T-helper 9 cell (primary cell): ENCODE measurements around the gene GRM7.

Experiments used
- DNase-seq: peaks from one replicate; pipeline ENCODE4 v3.0.0-alpha.2; 2020

GRM7 gene

GRCh38 chr3:7512048-7512447, 651.1 kb downstream of the GRM7 start:
- DNase-seq = no peak

DNA sequence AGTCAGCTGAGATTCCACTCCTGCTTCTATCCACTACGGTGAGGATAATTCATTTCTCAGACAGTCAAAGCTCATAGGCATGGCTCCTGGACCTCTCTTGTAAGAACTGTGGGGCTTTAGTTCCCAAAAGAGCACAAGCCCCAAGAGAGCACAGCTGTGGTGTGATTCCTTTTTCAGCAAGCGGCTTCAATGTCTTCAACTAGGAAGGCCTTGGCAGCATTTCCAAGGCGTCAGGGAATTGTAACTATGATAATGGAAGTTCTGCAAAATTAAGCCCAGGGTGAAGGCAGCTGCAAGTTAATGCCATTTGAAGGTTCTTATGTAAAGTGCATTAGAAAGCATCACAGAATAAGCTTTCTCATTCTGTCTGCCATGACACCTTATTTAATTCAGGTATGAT, 657.1 kb downstream of the GRM7 start:
- no peak for DNase-seq

DNA sequence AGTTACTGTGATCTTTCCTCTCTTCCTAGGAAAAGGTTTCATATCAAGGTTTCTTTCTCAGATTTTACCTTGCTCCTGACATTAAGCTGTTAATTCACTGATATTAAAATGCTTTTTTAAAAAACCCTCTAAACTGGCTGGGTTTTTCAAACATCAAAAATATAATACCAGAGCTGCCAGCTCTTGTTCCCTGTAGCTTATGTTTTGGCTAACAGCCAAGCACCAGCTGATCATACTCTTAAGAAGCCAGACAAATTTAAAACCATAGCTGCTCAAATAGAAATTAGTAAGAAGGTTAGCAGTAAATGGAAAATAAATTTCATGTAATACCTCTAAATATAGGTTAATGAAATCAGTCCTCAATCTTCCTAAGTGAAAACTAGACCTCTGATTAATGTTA, 657.5 kb downstream of the GRM7 start:
- no peak for DNase-seq

DNA sequence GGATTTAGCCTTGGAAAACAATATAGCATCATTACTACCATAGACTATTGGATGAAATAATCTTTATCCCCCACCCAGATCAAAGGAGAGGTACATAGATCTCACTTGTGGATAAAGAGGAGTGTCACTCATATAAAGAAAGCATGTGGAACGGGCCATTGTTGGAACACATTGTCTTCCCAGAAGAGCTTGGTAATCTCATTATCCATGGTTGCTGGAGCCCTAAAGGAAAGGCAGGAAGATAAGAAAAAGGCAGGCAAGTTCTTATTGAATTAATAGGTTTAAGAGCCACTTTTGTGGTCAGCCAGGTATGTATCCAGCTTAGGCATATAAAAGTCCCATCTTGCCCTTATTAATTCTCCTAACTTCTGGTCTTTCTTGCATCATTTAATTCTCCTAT, 659.1 kb downstream of the GRM7 start:
- DNase-seq = no peak

- no peak for DNase-seq
Observed at GRCh38 chr3:7520593-7520992, 659.7 kb downstream of the GRM7 start.

GRCh38 chr3:7536510-7536909, 675.6 kb downstream of the GRM7 start:
- no peak for DNase-seq

DNA sequence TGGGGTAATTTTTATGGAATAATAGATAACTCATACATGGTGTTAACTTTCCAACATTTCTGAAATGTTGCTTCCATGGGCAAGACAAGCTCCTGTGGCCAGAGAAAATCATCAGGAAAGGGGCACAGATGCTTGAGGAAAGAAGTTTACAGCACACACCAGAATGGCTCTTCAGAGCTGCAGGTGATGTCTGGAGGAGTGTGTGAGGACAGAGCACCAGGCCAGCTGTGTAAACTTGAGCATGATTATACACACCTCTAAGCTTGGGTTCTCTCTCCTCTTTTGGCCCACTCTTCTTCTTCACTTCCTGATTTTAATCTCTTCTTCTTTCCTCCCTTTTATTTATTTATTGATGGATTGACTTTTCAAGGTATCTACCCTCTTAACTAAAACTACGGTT, 676.0 kb downstream of the GRM7 start:
- DNase-seq = no peak

GRCh38 chr3:7543294-7543880, 682.5 kb downstream of the GRM7 start:
- no peak for DNase-seq

DNA sequence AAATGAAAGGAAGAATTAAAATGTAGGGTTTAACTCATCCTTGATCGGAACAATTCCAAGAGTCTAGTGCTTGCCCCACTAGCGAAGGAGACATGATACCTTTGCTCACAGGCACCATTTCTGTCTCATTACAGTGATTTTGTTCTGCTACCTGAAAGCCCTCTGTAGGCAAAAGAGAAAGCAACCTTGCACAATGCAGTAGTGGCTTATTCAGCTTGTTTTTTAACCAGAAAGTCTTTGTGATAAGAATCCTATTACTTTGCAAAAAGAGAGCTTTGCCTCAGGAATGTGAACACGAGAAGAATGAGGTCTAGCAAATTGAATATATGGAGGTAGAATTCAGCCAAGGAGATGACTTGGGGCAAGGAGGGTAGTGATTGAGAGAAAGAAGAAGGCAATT, 684.4 kb downstream of the GRM7 start:
- DNase-seq = no peak

DNA sequence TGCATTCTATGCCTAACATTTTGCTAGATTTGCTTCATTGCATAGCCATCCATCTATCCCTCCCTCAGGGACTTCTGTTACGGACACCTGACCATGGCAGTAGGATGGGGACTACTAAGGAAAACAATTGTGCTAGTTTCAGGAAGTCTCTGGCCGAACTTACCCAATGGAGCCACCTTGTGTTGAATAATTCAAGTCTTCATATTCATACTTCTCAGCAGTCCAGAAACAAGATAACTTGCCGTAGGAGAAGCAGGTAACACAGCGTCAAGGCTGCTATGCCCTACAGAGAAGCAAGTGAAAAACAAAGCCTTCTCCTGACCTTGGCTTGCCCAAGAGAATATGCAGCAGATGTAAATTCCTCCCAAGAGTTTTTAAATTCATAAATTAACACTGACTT, 685.3 kb downstream of the GRM7 start:
- no peak for DNase-seq

DNA sequence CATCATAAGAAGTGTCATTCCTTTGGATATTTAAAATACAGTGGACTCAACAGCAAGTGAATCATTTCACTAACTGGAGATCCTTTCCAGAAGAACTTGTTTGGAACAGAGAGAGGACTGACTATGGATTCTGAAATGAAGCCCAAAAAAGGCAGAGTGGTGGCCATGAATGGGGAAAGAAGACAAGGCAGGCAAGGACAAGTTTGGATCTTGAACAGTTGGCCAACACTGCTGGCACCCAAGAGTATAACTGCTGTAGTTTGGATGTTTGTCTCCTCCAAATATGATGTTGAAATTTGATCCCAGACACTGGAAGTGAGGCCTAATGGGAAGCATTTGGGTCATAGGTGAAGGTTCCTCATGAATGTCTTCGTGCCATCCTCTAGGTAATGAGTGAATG, 686.9 kb downstream of the GRM7 start:
- DNase-seq = no peak

GRCh38 chr3:7562892-7563291, 702.0 kb downstream of the GRM7 start:
- DNase-seq = no peak

- DNase-seq = no peak
Observed at GRCh38 chr3:7565574-7565973, 704.7 kb downstream of the GRM7 start.

GRCh38 chr3:7567160-7567559, 706.2 kb downstream of the GRM7 start:
- no peak for DNase-seq

DNA sequence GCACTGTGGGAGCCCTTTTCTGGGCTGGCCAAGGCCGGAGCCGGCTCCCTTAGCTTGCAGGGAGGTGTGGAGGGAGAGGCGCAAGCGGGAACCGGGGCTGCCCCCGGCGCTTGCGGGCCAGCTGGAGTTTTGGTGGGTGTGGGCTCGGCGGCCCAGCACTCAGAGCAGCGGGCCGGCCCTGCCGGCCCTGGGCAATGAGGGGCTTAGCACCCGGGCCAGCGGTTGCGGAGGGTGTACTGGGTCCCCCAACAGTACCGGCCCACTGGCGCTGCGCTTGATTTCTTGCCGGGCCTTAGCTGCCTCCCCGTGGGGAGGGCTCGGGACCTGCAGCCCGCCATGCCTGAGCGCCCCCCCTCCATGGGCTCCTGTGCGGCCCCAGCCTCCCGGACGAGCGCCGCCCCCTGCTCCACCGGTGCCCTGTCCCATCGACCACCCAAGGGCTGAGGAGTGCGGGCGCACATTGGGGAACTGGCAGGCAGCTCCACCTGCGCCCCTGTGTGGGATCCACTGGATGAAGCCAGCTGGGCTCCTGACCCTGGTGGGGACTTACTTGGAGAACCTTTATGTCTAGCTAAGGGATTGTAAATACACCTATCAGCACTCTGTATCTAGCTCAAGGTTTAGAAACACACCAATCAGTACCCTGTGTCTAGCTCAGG, 707.7 kb downstream of the GRM7 start:
- no peak for DNase-seq

DNA sequence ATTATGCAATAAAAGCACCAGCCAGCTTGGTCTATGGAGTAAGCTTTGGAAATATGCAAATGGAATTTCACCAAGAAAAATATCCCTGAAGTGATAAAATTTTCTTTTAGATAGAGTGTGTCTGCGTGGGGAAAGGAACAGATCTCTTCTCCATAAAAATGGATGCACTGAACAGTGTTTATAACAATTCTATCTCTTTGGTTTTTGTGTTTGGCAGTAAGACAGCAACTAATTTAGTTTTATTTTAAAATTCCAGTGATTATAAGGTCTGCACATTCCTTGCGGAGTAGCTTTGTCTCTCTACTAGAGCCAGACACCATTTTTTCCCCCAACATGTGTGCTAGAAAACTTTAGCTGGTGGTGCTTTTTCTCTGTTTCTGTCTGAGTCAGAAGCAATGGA, 712.4 kb downstream of the GRM7 start:
- no peak for DNase-seq

- no peak for DNase-seq
Observed at GRCh38 chr3:7574435-7574834, 713.5 kb downstream of the GRM7 start.

- DNase-seq = no peak
Observed at GRCh38 chr3:7576071-7576470, 715.2 kb downstream of the GRM7 start.

DNA sequence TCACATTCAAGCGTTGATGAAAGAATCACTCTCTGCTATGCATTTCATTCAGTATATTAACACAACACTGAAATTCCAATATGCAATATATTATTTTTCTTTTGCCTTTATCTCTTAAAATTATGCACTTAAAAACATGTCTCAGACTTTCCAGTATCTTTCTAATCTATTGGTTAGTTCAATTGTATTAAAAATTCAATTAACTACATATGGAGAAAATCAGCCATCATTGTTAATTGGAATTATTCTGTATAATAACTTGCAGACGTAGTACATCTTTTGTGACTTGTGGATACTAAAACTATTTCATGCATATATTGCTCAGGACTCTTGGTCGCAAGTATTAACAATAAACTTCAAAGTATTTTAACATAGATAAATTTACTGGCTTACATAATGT, 715.6 kb downstream of the GRM7 start:
- no peak for DNase-seq

DNA sequence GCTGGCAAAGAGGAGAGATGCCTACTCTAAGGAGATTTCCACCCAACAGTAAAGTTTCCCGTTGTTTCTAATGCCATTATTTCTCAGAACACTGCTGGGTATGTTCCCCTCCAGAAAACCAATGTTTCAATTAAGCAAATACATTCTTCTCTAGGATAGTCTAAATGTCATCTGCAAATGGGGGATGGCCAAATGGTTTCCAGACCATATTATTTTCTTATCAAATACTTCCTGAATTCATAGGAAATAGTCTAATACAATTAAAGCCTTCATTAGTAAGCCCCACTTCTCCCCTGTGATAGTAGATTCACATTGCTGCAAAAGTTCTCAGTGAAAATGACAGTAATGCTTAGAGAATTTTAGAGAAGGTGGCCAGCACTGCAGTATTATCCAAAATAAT, 716.6 kb downstream of the GRM7 start:
- DNase-seq = no peak

DNA sequence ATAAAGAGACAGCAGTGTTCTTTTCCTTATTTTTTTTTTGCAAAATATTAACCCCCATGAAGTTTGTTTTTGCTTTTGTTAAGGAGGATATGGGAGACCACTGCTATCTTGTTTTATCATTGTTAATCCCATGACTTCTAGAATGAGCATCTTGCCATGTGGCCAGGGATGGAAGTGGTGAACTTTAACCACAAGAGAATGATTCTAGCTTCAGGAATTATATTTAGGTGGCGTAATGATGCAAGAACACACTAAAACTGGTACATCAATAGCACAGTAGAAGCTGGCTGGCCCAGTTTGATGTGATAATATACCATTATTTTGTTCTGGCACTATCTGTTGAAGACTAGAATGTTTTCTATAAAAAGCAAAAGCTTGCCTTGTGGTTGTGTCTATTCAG, 720.9 kb downstream of the GRM7 start:
- no peak for DNase-seq

- DNase-seq = no peak
Observed at GRCh38 chr3:7585052-7585451, 724.1 kb downstream of the GRM7 start.

GRCh38 chr3:7588236-7588635, 727.3 kb downstream of the GRM7 start:
- DNase-seq = no peak

- DNase-seq = no peak
Observed at GRCh38 chr3:7589526-7589925, 728.6 kb downstream of the GRM7 start.

GRCh38 chr3:7602297-7602696, 741.4 kb downstream of the GRM7 start:
- DNase-seq = no peak
